Natural killer cell (primary cell): ENCODE data around the gene AKAP11. TPM values are rescaled to one million over a fixed set of nuclear protein-coding genes. Genes with fewer than 3 reads are reported as not detected.

Experiments
- ATAC-seq, 3 donors: fragments of 150-1000 bp in 2 of 3; fragments of 200-7000 bp in 1 of 3; cut with Tn5 transposase; 1 replicate in 1 of 3; 2 replicates in 2 of 3; pipeline ENCODE4 v1.10.0; 2021; ENCODE audit warnings: mild to moderate bottlenecking in 2 of 3, moderate library complexity in 2 of 3
- DNase-seq, 2 donors: peaks; one replicate each; pipeline versions ENCODE4 v3.0.0 to v3.0.0-alpha.2; 2013 to 2021; ENCODE audit warnings: mixed read lengths in 1 of 2
- H3K27ac ChIP-seq: one replicate; pipeline ENCODE4 v1.5.1; 2013; ENCODE audit warnings: mild to moderate bottlenecking, low read length
- H3K27me3 ChIP-seq: one replicate; pipeline ENCODE4 v1.6.1; 2013; ENCODE audit warnings: low read length; ENCODE audit not compliant: control insufficient read depth, insufficient read depth
- H3K36me3 ChIP-seq: one replicate; pipeline ENCODE4 v1.6.1; 2013; ENCODE audit warnings: low read length; ENCODE audit not compliant: control insufficient read depth, insufficient read depth
- H3K4me1 ChIP-seq: one replicate; pipeline ENCODE4 v1.6.1; 2013; ENCODE audit warnings: low read length; ENCODE audit not compliant: control insufficient read depth, insufficient read depth
- H3K4me3 ChIP-seq: one replicate; pipeline ENCODE4 v1.5.1; 2013; ENCODE audit warnings: low read length
- H3K9me3 ChIP-seq: one replicate; pipeline ENCODE4 v1.6.1; 2013; ENCODE audit warnings: low read length; ENCODE audit not compliant: control insufficient read depth, insufficient read depth
- H3K27ac Mint-ChIP-seq, 2 donors: one replicate each; pipeline ENCODE4 v1.8.0; 2022; ENCODE audit warnings: mild to moderate bottlenecking in 2 of 2, mixed read lengths in 2 of 2, moderate library complexity in 1 of 2
- H3K27me3 Mint-ChIP-seq, 2 donors: one replicate each; pipeline ENCODE4 v1.8.0; 2022; ENCODE audit warnings: low read depth in 2 of 2, mixed read lengths in 2 of 2
- H3K36me3 Mint-ChIP-seq: one replicate; pipeline ENCODE4 v1.8.0; 2022; ENCODE audit warnings: mixed read lengths
- H3K4me1 Mint-ChIP-seq, 2 donors: one replicate each; pipeline ENCODE4 v1.8.0; 2022; ENCODE audit warnings: mixed read lengths in 2 of 2
- H3K4me3 Mint-ChIP-seq: one replicate; pipeline ENCODE4 v1.8.0; 2022; ENCODE audit warnings: mild to moderate bottlenecking, moderate library complexity, mixed read lengths
- H3K9me3 Mint-ChIP-seq, 2 donors: one replicate each; pipeline ENCODE4 v1.8.0; 2022; ENCODE audit warnings: mixed read lengths in 2 of 2
- WGBS: methylation state at CpG from one replicate; pipeline ENCODE4 v1.1.7; 2013; ENCODE audit warnings: missing lambda C conversion rate; ENCODE audit not compliant: insufficient coverage; 5-methylcytosine and 5-hydroxymethylcytosine counted together
- intact Hi-C: fragments of 100-400 bp; cut with micrococcal nuclease; formaldehyde crosslinking; loops from one replicate; pipeline ENCODE4 v1.14.2; 2022
- total RNA-seq, 4 donors: library from RNA; stranded (reverse); fragments of 120-200 nt in 1 of 4; gene quantifications; one replicate each; pipeline versions ENCODE4 v1.2.3 to v1.2.4, GENCODE V29; 2013 to 2022
- TF ChIP-seq, protein P1 (sequence below): fragments of 200-600 bp; IDR thresholded peaks from one replicate; pipeline ENCODE4 v1.8.0; 2022; ENCODE audit warnings: antibody characterized with exemption

The AKAP11 gene
- total RNA-seq, 3 donors from 2014 or later (not counting 1 experiment from before 2014, with no cell fraction given): 23.6 to 31.9 (median 26.8) TPM

DNA sequence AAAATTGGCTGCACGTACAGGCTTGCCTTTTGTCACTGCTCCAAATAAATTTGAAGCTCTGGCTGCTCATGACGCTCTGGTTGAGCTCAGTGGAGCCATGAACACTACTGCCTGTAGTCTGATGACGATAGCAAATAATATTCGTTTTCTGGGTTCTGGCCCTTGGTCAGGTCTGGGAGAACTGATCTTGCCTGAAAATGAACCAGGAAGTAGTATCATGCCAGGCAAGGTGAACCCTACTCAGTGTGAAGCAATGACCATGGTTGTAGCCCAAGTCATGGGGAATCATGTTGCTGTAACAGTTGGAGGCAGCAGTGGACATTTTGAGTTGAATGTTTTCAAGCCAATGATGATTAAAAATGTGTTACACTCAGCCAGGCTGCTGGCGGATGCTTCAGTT is 16.1 kb upstream of the AKAP11 start:
- no peak overlapping the region for H3K4me3 ChIP-seq
- WGBS: 92% methylated on average over 5 of the region's 5 CpGs
- no peaks in the 10 kb centered on the region for H3K36me3 Mint-ChIP-seq

DNA sequence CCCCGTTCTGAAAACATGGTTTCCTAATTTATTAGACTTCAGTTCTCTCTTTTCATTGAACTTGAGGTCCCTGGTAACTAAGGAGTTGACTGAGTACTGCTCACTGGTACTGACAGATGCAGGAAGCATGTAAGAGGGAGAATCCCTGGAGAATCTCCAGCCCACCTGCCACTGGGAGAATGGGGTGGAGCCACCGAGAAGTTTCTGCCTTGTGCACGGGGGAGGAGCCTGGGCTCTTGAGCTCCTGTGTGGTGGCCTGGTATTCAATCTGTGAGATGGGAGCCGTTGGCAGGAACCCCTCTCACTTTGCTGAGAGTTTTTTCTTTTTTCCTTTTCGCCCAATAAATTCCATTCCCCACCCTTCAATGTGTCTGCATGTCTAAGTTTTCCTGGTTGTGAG is 13.2 kb upstream of the AKAP11 start:
- DNase-seq (no peak), ATAC-seq (no peak)
- no peaks in the 10 kb centered on the region for H3K9me3 Mint-ChIP-seq
- TF ChIP-seq, protein P1, sequence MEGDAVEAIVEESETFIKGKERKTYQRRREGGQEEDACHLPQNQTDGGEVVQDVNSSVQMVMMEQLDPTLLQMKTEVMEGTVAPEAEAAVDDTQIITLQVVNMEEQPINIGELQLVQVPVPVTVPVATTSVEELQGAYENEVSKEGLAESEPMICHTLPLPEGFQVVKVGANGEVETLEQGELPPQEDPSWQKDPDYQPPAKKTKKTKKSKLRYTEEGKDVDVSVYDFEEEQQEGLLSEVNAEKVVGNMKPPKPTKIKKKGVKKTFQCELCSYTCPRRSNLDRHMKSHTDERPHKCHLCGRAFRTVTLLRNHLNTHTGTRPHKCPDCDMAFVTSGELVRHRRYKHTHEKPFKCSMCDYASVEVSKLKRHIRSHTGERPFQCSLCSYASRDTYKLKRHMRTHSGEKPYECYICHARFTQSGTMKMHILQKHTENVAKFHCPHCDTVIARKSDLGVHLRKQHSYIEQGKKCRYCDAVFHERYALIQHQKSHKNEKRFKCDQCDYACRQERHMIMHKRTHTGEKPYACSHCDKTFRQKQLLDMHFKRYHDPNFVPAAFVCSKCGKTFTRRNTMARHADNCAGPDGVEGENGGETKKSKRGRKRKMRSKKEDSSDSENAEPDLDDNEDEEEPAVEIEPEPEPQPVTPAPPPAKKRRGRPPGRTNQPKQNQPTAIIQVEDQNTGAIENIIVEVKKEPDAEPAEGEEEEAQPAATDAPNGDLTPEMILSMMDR: no peak
- no peaks in the 10 kb centered on the region for H3K36me3 Mint-ChIP-seq
- intact Hi-C loops: no loop called here
- 92% methylated on average over 4 of the region's 5 CpGs for WGBS
- no peak overlapping the region for H3K4me3 Mint-ChIP-seq
- H3K36me3 ChIP-seq: no peaks in the 10 kb centered on the region
- H3K27me3 Mint-ChIP-seq: peaks cover 12 to 18% of the 10 kb centered on the region in 2 donors
- H3K4me3 ChIP-seq: no peak overlapping the region
- no peaks in the 10 kb centered on the region for H3K4me1 ChIP-seq
- H3K27ac ChIP-seq: no peak overlapping the region
- no peaks in the 10 kb centered on the region for H3K4me1 Mint-ChIP-seq
- H3K27ac Mint-ChIP-seq: no peak overlapping the region
- H3K9me3 ChIP-seq: no peaks in the 10 kb centered on the region
- H3K27me3 ChIP-seq: no peaks in the 10 kb centered on the region

More for the DNA sequence above, 16.1 kb upstream of the AKAP11 start:
- Histone ChIP-seq H3K4me1 (no peaks in the 10 kb centered on the region), H3K9me3 (no peaks in the 10 kb centered on the region), H3K36me3 (no peaks in the 10 kb centered on the region), H3K27ac (no peak overlapping the region), H3K27me3 (no peaks in the 10 kb centered on the region)
- ATAC-seq (no peak), DNase-seq (no peak)
- TF ChIP-seq, protein P1: no peak
- Mint-ChIP-seq H3K4me1 (no peaks in the 10 kb centered on the region), H3K9me3 (no peaks in the 10 kb centered on the region), H3K27ac (no peak overlapping the region), H3K4me3 (no peak overlapping the region), H3K27me3 (peaks cover 6 to 12% of the 10 kb centered on the region in 2 donors)
- intact Hi-C loops: no loop called here

DNA sequence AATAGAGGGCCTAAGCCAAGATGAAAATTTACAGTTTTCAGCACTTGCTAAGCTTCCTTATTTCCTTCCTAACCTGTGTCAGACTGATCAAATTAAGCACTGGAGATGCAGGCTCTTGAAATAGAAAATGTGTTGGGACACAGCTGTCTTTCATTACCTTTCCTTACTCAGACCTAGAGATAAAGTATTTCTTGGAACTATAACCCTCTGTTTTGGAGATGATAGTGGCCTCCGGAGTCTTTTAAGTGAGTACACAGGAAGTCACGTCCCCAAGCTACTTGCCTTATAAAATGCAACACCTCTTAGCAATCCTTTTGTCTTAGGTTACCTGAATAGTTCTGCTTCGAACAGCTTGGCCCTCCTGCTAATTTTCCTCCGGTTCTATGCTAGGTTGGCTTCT is 12.4 kb upstream of the AKAP11 start:
- Histone ChIP-seq H3K9me3 (no peaks in the 10 kb centered on the region), H3K4me3 (no peak overlapping the region), H3K27ac (no peak overlapping the region), H3K4me1 (no peaks in the 10 kb centered on the region), H3K27me3 (peaks cover 2% of the 10 kb centered on the region), H3K36me3 (no peaks in the 10 kb centered on the region)
- 92% methylated on average over 4 of the region's 4 CpGs for WGBS
- no peaks in the 10 kb centered on the region for H3K4me1 Mint-ChIP-seq
- intact Hi-C loops: no loop called here
- no peaks in the 10 kb centered on the region for H3K9me3 Mint-ChIP-seq
- H3K27ac Mint-ChIP-seq: no peak overlapping the region
- no peak overlapping the region for H3K4me3 Mint-ChIP-seq
- TF ChIP-seq, protein P1: no peak
- no peaks in the 10 kb centered on the region for H3K36me3 Mint-ChIP-seq
- DNase-seq (no peak), ATAC-seq (no peak)
- peaks cover 18 to 19% of the 10 kb centered on the region in 2 donors for H3K27me3 Mint-ChIP-seq

DNA sequence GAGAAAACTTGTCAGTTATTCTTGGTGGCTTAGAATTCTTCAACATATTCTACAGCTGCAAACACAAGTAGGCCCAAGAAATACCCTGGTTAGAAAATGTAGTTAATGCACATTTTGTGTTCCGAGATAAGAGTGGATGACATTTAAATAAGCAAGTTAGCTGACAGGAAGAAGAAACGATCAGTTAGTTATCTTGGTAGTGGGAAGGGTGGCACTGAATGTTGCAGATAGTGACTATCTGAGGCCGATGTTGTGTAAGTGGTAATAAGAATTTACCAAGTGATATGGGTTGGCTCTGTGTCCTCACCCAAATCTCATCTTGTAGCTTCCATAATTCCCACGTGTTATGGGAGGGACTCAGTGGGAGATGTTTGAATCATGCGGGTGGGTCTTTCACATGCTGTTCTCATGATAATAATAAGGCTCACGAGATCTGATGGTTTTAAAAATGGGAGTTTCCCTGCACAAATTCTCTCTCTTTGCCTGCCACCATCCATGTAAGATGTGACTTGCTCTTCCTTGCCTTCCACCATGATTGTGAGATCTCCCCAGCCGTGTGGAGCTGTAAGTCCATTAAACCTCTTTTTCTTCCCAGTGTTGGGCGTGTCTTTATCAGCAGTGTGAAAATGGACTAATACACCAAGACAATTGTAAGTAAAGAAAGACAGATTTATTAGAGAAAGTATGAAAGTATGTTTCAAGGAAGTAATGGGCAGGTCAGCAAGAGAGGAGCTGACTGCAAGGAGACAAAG is 10.9 kb upstream of the AKAP11 start:
- Mint-ChIP-seq H3K27ac (no peak overlapping the region), H3K9me3 (no peaks in the 10 kb centered on the region), H3K4me1 (no peaks in the 10 kb centered on the region), H3K27me3 (peaks cover 18 to 19% of the 10 kb centered on the region in 2 donors), H3K36me3 (no peaks in the 10 kb centered on the region), H3K4me3 (no peak overlapping the region)
- Histone ChIP-seq H3K9me3 (no peaks in the 10 kb centered on the region), H3K27ac (no peak overlapping the region), H3K27me3 (peaks cover 4% of the 10 kb centered on the region), H3K4me1 (no peaks in the 10 kb centered on the region), H3K4me3 (no peak overlapping the region), H3K36me3 (no peaks in the 10 kb centered on the region)
- DNase-seq (no peak), ATAC-seq (no peak)
- WGBS: 93% methylated on average over 7 of the region's 8 CpGs
- TF ChIP-seq, protein P1: no peak
- intact Hi-C loops: no loop called here
